Stimulated activated naive CD8-positive, alpha-beta T cell treated with anti-CD3 and anti-CD28 coated beads, Interleukin-15, Interleukin-2, amounts not matched to agents 100 U/mL and 50 U/mL, for 24 hours (primary cell): ENCODE measurements around the gene PHIP.

Experiments
- ATAC-seq: fragments of 150-1000 bp; cut with Tn5 transposase; one replicate; pipeline ENCODE4 v1.10.0; 2021
- DNase-seq: peaks from one replicate; pipeline ENCODE4 v3.0.0; 2021

The PHIP gene

DNA sequence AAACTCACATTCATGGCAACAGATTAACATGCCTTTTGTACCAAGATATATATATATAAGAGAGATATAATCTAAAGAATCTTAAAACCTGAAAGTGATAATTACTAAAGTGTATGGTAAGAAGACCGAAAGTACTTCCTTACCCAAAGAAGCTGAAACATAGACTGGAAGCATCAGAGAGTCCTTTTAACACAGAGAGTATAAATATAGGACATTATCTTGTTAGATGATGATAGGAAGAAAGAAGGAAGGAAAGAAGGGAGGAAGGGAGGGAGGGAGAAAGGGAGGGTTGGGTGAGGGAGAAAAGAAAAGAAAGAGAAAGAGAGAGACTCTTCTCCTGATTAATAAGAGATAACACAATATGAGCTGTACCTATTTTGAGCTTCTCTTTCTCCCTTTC lies 68.2 kb downstream of the PHIP start:
- DNase-seq: no peak
- no peak for ATAC-seq

DNA sequence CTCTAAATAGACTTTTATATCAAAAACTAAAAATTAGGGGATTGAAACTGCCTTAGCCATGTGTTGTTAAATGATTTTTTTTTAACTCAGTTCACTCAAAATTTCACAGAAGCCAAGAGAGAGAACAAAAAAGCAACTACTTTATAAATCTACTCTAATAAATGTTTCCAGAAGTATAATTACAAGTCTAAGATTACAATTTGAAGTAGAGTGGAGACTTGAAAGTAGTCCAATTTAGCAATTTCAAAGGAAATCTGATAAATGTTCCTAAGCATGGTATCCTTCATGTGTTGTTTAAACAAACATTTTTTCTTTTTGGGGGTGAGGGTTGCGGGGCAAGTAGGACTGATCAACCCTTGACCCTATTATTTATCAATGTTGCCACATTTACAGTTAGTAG lies 72.6 kb downstream of the PHIP start:
- ATAC-seq (no peak), DNase-seq (no peak)

DNA sequence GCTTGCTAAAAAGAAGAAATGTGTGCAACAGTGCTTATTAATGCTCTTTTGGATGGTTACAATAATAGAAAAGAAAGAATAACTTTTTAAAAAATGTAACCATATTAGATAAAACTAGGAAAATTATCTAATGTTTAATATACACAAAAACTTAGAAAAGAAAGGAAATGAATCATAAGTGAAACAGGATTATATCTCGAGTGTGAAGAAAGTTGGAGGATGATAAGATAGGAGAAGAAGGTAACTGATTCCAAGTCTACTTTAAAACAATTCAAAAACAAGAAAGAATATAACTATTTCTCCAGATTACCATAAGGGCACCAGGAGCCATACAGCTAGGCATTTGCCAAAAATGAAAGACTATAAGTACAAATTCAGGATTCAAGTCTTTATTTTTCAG lies 73.0 kb downstream of the PHIP start:
- no peak for DNase-seq
- ATAC-seq: no peak

DNA sequence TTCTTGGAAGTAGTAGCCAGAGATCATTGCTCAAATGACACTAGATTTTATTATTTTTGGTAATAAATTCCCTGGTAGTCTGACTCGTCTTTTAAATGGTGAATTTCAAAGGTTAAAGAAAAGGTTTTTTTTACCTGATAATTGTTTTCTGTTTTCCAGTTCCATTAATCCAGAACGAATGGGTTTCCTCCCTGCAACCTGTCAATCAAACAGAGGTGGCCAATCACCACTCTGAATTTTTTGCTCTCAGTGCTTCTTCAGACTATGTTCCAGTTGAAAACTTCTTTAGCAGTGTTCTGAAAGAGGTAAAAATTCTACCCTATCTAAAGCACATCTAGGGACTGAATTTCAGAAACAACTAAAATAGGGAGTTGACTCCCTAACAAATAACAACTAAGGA lies 73.8 kb downstream of the PHIP start:
- DNase-seq (no peak), ATAC-seq (no peak)

DNA sequence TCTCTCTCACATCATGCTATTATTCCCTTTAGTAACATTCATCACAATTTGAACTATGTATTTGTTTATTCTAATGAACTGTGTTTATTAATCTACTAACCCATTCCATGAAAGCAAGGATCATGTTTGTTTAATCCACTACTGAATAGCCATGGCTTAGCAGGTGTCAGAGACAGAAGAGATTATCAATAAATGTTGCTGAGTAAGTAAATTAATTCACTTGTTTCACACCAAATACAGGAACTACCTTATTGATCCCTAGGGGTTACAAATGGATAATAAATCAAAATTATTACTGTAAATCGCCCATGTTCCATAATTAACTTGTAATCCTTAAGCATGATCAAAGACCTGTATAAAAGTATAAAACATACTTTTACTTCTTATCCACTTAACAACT lies 76.6 kb downstream of the PHIP start:
- DNase-seq (no peak), ATAC-seq (no peak)

DNA sequence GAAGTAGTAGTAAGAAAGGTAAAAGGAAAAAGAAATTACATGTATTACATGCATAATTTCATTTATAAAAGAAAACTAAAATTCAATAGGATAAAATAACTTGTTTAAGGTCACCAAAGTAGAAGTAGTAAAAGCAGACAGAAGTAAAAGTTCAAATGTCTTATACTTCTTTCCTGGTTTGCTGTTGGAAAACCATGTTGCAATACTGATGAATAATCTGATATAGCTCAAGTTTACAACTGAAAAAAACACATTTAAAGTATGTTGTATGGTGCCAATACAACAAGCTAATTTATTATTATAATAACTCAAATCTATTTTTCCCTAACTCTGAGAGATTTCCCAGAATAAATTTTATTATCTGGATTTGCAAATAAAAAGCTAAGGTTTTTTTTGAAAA lies 78.3 kb downstream of the PHIP start:
- ATAC-seq: no peak
- no peak for DNase-seq

DNA sequence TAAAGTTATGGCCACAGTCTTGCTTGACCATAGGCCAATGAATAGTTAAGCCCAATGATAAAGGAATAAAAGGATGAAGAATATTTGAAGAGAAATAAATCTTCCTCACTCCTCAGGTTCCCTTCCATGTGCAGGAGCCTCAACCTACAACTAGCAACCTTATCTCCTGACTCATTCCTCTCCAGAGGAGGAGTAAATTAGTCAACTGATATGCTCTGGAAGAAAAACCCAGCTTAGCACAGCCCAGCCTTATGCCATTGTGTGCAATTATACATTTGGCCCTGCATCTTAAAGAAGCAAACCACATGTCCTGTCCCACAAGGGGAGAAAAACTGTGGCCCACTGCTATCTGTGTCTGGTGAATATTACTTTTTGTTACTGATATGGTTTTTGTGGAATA lies 82.1 kb downstream of the PHIP start:
- DNase-seq: no peak
- ATAC-seq: no peak

DNA sequence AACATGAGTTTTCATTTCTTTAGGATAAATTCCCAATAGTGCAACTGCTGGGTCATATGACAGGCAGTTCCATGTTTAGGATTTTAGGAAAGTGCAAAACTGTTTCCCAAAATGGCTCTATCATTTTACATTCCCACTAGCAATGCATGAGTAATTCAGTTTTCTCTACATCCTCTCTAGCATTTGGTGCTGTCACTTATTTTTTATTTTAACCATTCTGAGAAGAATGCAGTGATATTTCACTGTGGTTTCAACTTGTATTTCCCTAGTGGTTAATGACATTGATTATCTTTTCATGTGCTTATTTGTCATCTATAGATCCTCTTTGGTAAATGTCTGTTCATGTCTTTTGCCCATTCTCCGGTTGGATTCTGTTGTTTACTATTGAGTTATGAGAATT lies 82.7 kb downstream of the PHIP start:
- DNase-seq (no peak), ATAC-seq (no peak)

DNA sequence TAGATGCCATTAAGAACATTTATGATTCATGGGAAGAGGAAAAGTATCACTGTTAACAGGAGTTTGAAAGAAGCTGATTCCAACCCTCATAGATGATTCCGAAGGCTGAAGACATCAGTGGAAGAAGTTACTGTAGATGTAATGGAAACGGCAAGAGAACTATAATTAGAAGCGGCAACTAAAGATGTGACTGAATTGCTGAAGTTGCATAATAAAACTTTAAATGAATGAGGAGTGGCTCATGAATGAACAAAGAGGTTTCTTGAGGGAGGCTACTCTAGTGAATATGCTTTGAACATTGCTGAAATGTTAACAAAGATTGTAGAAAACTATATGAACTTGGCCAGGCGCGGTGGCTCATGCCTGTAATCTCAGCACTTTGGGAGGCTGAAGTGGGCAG lies 84.1 kb downstream of the PHIP start:
- no peak for DNase-seq
- no peak for ATAC-seq

DNA sequence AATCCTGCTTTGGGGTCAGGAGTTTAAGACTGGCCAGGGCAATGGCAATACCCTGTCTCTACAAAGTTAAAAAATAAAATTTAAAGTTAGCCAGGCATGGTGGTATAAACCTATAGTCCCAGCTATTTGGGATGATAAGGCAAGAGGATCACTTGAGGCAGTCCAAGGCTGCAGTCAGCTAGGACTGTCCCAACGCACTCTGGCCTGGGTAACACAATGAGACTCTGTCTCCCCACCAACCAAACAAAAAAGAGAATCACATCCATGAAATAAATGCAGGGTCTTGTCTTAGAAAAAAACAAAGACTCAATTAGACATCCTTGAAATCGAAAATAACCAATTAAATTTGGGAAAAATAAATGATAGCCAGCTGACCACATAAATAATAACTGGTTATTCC lies 88.9 kb downstream of the PHIP start:
- ATAC-seq: no peak
- DNase-seq: no peak

DNA sequence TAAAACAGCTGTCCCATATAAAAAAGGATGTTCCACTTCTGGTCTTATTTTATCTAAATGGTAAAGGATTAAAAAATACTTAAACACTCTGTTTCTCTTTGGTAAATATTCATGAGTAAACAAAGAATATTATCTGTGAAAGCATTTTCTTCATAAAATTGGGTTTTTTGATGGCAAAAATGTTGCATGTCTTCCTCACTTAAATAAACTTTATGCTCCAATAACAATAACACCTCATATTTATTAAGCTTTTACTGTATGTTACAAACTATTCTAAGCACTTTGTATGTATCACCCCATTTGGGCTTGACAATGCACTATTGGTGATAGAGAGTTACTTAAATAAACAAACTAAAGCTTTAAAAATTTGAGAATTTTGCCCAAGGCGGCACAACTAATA lies 91.9 kb downstream of the PHIP start:
- no peak for DNase-seq
- no peak for ATAC-seq

DNA sequence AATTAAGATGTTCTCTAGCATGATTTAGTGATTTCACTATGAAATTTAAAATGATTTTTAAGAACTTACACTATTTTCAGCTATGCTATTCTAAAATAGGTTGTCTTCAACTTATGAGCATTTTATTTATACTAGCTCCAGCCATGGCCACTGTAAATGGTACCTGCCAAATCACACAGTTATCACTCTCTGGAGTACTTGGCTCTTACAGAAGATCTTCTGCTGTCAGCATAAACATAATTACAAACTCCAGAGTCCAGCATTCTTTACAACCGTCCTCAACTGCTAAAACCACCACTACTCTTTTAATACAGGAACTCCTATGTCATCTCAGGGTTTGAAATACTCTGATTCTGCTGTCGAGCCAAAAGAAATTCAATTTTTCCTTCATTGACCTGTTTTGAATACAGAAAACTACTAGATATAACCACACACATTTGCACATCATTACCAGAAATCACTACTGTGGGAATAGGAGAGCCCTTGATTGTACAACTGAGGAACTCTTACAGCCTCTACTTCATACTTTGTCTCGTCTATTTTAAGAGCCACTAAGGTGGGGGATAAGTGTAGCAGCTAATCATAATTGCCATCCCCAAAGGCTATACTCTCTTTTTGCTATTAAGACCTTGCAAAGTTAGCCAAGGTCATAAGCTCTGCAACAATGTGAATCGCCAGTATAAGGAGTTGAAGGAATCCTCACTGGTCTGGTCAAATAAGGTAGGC lies 93.7 kb downstream of the PHIP start:
- no peak for DNase-seq
- no peak for ATAC-seq

DNA sequence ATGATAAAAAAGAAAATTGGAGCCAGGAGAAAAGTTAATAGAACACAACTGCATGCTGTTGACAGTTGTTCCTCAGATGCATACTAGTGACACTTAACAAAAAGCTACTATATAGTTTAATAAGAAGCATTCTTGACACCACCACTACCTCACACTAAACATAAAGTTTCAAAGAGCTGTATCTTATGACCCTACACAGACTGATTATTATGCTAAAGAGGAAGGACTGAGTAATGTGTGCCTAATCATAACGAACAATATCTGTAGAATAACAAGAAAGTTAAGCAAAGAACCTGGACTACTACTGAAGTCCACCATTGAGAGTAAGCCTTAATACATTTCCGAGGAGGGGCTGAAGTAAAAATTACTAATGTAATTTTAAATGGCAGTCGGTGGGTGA lies 110.9 kb downstream of the PHIP start:
- ATAC-seq (no peak), DNase-seq (no peak)

DNA sequence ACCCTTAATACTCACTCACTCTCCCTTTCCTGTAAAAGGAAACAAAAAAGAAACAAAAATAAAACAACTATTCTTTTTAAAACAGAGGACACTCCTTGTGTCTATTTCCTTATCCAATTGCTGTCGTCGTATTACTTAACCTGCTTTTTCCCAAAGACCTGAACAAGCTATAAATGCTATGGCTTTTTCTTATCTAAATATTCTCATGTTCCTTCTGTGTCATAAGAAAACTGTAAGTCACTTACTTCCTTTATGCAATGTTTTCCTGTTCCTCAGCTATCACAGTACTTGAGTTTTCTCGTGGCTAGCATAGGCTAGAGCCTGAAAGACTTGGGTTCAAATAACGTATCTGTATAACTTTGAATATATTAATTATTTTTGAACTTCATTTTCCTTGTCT lies 111.5 kb downstream of the PHIP start:
- no peak for ATAC-seq
- DNase-seq: no peak

DNA sequence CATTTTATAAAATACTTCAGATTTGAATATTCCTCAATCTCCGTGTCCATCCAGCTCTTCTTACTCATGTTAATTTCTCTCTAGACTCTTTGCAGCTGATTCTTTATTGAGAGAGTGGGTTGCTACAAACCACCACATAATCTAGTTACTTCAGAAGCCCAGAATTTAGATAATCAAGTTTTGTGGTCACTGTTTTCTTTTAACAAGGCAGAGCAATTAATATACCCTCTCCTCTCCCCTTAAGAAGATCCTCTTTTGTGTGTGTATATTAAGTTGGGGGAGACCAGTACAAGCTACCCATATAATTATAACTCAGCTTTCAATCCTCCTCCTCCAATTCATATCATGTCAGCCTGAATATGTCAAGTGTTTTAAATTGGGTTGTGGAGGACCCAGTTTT lies 115.6 kb downstream of the PHIP start:
- DNase-seq (no peak), ATAC-seq (no peak)

DNA sequence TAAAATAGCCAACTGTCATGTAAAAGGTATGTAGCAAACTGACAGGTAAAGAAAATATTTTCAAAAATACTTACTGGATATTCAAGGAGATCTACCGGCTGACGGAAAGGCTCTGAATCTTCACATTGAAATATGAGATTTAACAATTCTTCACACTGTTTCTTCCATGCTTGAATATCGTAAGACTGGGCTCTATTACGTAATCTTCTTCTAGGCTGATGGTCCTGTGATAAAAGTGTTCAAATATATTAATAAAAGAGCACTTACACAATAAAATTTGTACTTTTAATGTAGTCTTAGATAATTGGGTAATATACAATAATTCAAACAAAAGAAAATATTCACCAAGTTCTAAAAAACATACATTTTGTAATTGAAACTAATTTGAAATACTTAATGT lies 123.3 kb downstream of the PHIP start:
- no peak for ATAC-seq
- DNase-seq: no peak

DNA sequence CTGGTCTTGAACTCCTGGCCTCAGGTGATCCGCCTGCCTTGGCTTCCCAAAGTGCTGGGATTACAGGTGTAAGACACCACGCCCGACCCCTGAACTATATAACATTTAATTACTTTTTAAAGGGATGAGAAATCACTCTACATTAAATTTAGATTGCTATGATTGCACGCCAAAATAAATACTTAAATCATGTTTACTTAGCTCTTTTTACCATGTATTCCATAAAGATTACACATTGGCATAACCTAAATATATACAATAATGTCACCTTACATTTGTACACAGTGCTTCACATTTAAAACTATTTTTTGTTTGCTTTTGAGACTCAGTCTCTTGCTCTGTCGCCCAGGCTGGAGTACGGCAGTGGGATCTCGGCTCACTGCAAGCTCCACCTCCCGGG lies 124.3 kb downstream of the PHIP start:
- DNase-seq: no peak
- ATAC-seq: no peak

DNA sequence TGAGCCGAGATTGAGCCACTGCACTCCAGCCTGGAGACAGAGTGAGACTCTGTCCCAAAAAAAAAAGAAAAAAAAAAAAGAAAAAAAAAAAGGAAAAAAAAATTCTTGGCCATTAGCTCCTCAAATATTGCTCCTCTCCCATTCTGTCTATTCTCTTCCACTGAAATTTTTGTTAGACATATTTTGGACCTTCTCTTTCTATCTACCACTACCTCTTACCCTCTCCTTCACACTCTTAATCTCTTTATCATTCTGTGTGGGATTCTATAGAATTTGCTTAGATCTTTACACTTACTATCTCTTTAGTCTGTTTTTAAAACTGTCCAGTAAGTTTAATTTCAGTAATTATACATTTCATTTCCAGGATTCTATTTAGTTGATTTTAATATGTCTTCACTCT lies 125.7 kb downstream of the PHIP start:
- DNase-seq (no peak), ATAC-seq (no peak)

DNA sequence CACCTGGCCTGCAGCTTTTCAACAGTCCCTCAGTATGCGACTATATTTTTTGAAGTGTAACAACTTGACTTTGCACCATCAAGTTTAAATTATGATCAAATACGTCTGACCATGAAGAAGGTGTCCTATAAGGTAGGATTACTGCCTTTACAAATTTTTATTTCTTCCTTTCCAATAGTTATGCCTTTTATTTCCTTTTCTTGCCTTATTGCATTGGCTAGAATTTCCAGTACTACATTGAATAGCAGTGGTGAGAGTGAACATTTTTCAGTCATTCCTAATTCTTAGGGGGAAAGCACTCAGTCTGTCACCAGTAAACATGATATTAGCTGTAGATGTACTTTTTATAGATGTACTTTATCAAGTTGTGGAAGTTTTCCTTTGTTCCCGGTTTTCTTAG lies 129.3 kb downstream of the PHIP start:
- ATAC-seq: no peak
- no peak for DNase-seq

DNA sequence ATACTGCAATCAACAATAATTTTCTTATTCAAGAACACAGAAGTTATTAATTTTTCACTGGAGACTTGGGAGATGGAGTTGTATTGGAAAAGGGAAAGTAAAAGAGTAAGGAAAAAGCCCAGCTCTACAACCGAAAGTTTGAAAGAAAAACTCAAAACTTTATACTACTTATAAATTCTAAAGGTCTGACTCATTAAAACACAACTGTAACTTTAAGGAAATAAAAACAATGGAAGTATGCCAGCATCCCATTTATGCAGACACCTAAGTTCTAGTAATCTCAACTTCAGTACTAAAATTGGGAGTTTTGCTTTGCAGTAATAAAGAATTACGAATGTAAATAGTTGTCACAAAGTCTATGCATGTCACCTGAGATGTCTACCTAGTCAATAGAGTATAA lies 130.1 kb downstream of the PHIP start:
- ATAC-seq (no peak), DNase-seq (no peak)

DNA sequence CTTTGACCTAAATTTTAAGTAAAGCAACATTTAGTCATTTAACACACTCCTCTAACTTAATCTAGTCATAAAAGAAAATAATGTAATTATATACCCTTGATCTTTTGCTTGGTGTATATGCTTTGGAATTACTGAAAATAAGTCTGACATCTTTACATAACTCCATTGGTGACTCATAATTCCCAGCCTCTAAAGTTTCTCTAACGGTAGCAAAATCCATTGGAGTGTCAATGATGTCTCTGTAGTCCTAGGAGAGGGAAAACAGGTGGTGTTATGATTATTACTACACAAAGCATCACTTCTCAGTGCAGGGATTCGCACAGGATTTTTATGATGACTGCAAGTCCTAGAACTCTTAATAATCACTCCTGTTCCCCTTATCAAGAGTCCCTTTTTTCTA lies 130.5 kb downstream of the PHIP start:
- no peak for DNase-seq
- no peak for ATAC-seq

DNA sequence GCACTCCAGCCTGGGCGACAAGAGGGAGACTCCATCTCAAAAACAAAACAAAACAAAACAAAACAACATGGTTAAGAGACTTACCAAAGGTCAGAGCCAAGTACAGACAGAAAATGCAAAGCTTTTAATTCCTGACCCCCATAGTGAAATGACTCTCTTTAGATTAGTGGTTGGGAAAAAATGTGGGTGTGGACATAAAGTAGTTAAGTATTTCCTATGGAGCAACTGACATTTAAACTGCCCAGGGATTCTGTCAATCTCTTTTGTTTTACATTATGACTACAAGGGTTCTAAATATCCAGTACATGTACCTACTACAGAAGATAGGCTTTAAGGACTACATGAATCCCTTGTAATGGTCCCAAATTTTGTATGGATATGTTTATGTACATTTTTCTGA lies 135.6 kb downstream of the PHIP start:
- ATAC-seq: no peak

DNA sequence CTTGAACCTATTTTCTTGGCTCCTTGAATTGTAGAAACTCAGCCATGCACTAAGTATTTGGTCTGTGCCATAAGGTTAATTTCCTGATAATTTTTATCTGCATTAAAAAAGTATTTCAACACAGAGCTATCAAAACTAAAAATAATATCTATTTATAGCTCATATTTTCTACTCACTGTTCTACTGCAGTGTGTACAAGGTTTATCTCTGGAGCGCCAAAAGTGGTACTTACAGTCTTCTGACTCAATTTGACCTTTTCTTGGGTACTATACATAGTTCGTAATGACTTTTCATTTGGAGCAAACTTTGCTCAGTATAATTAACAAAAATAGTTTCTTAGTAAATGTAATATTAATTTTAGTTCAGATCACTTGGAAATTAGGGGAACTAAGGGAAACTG lies 141.5 kb downstream of the PHIP start:
- ATAC-seq: no peak
- DNase-seq: no peak

More for the DNA sequence above, 135.6 kb downstream of the PHIP start:
- no peak for DNase-seq

DNA sequence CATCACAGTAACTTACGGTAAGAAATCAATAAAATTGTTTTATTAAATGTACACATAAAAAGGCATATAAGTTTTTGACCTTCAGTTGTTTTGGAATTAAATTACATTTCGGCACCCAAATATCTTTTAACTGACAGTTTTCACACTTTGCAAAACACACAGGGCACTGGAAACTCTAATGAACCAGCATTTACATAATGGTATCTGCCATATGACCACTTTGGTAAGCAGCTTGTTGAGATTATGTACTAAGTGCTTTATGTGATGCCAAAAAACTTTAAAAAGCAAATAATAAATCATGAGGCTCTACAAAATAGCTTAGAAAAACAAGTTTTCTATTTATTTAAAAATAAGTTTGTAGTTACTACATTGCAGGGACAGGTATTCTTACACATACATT lies 142.5 kb downstream of the PHIP start:
- DNase-seq (no peak), ATAC-seq (no peak)

DNA sequence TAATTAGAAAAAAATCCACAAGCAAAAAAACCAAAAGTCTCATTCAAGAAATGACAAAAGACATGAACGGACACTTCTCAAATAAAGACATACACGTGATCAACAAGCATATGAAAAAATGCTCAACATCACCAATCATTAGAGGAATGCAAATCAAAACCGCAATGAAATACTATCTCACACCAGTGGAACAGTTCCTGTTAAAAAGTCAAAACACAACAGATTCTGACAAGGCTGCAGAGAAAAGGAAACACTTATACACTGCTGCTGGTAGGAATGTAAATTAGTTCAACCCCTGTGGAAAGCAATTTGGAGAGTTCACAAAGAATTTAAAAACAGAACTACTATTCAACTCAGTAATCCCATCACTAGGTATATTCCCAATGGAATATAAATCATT lies 152.7 kb downstream of the PHIP start:
- DNase-seq (no peak), ATAC-seq (no peak)
